Prostate gland (tissue), 2 donors: ENCODE measurements around the gene AFP.

Source experiments
- CTCF ChIP-seq, 4 experiments: fragments of 200-600 bp in 2 of 4; fragments of 450-650 bp in 2 of 4; sonication (generic) in 2 of 4; IDR thresholded peaks; 1 replicate in 3 of 4; 2 replicates in 1 of 4; pipeline ENCODE4 v1.5.1; 2016 to 2019; ENCODE audit warnings: antibody characterized with exemption in 4 of 4, mild to moderate bottlenecking in 2 of 4, moderate library complexity in 2 of 4
- POLR2A ChIP-seq: fragments of 450-650 bp; IDR thresholded peaks from one replicate; pipeline ENCODE4 v1.6.1; 2016; ENCODE audit warnings: antibody characterized with exemption, mild to moderate bottlenecking
- POLR2AphosphoS5 ChIP-seq: sonication (generic); formaldehyde crosslinking; IDR thresholded peaks from one replicate; pipeline ENCODE4 v1.6.1; 2017; ENCODE audit warnings: antibody characterized with exemption

GRCh38 chr4:73448448-73449203 lies 12.6 kb downstream of the AFP start:
- TF ChIP-seq POLR2A (no peak), CTCF (IDR thresholded peaks at IDR 0.05) (no peak), POLR2AphosphoS5 (no peak)
